Neural cell (in vitro differentiated cells): Measurements from ENCODE around the gene RNF103.

Experiments used
- EP300 ChIP-seq: fragments of 450-650 bp; conservative IDR thresholded peaks from 2 replicates; pipeline ENCODE4 v1.6.1; 2014; ENCODE audit warnings: antibody characterized with exemption, mild to moderate bottlenecking, moderate library complexity; ENCODE audit not compliant: poor library complexity, severe bottlenecking
- EZH2 ChIP-seq: fragments of 200-600, 300-800 bp; shearing (Covaris generic), sonication (generic); IDR thresholded peaks from 2 replicates; pipeline ENCODE4 v1.6.1; 2014; ENCODE audit warnings: antibody characterized with exemption, low read length, borderline replicate concordance, mild to moderate bottlenecking; ENCODE audit not compliant: insufficient read depth, poor library complexity, severe bottlenecking
- MXI1 ChIP-seq: fragments of 450-650 bp; conservative IDR thresholded peaks from 2 replicates; pipeline ENCODE4 v1.6.1; 2014; ENCODE audit warnings: antibody characterized with exemption, mild to moderate bottlenecking; ENCODE audit not compliant: poor library complexity, severe bottlenecking
- POLR2AphosphoS5 ChIP-seq: IDR thresholded peaks from 2 replicates; pipeline ENCODE4 v1.6.1; 2012
- RAD21 ChIP-seq: fragments of 450-650 bp; conservative IDR thresholded peaks from 2 replicates; pipeline ENCODE4 v1.6.1; 2014; ENCODE audit warnings: antibody characterized with exemption, mild to moderate bottlenecking, moderate library complexity
- REST ChIP-seq: IDR thresholded peaks from 2 replicates; pipeline ENCODE4 v1.6.1; 2012; ENCODE audit warnings: borderline replicate concordance
- TAF1 ChIP-seq: IDR thresholded peaks from 2 replicates; pipeline ENCODE4 v1.6.1; 2012; ENCODE audit warnings: low read depth
- TF ChIP-seq, protein P1 (sequence below): fragments of 450-650 bp; IDR thresholded peaks from 2 replicates; pipeline ENCODE4 v1.5.1; 2014; ENCODE audit warnings: antibody characterized with exemption, mild to moderate bottlenecking, moderate library complexity; ENCODE audit not compliant: poor library complexity, severe bottlenecking

DNA sequence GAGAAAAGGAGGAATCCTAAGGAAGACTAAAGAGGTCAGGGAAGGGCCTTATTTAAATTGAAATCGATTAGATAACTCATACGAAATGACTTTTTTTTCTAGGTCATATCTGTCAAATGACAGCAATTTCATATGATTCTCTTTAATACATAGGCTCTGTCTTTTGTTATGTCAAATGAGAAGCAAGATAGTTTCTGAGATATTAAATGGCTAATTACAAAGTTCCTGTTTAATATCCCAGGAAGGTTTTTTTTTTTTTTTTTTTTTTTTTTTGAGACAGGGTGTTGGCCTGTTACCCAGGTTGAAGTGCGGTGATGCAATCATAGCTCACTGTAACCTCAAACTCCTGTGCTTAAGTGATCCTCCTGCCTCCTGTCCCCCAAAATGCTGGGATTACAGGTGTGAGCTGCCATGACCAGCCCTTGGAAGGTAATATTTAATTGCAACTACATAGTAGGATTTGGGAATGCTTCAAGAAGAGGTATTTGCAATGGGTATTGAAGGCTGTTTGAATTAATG is 48.4 kb upstream of the RNF103 start:
- TF ChIP-seq RAD21, result no peak
- TF ChIP-seq POLR2AphosphoS5, result no peak
- TF ChIP-seq, protein P1, sequence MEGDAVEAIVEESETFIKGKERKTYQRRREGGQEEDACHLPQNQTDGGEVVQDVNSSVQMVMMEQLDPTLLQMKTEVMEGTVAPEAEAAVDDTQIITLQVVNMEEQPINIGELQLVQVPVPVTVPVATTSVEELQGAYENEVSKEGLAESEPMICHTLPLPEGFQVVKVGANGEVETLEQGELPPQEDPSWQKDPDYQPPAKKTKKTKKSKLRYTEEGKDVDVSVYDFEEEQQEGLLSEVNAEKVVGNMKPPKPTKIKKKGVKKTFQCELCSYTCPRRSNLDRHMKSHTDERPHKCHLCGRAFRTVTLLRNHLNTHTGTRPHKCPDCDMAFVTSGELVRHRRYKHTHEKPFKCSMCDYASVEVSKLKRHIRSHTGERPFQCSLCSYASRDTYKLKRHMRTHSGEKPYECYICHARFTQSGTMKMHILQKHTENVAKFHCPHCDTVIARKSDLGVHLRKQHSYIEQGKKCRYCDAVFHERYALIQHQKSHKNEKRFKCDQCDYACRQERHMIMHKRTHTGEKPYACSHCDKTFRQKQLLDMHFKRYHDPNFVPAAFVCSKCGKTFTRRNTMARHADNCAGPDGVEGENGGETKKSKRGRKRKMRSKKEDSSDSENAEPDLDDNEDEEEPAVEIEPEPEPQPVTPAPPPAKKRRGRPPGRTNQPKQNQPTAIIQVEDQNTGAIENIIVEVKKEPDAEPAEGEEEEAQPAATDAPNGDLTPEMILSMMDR, result no peak
- no peak for TF ChIP-seq EP300
- no peak for TF ChIP-seq REST
- TF ChIP-seq EZH2, result no peak
- no peak for TF ChIP-seq TAF1
- no peak for TF ChIP-seq MXI1
